Activated B cell treated with CpG ODN at 0.5 μM for 24 hours (primary cell): ENCODE measurements around the gene ERBB4. TPM values are rescaled to one million over a fixed set of nuclear protein-coding genes. Genes with fewer than 3 reads are reported as not detected.
"Not testable (repeated sequence)": the region's sequence is repeated elsewhere in the genome, so short reads cannot be mapped to it uniquely, and the experiment has no call there.

Experiments used
- ATAC-seq: fragments of 200-7000 bp; cut with Tn5 transposase; one replicate; pipeline ENCODE4 v1.10.0; 2021; ENCODE audit warnings: low read depth, mild to moderate bottlenecking, moderate library complexity
- CTCF ChIA-PET: fragments of 350-600 bp; sonication (Branson Sonifier 250); formaldehyde crosslinking; loops from one replicate; lab custom pipeline; 2021; ENCODE audit warnings: antibody characterized with exemption; lab: Charles Lee
- POLR2A ChIA-PET: fragments of 350-600 bp; sonication (Branson Sonifier 250); formaldehyde crosslinking; loops from one replicate; lab custom pipeline; 2021; ENCODE audit warnings: antibody characterized with exemption; lab: Charles Lee
- DNase-seq: peaks from one replicate; pipeline ENCODE4 v3.0.0; 2022
- H3K27ac Mint-ChIP-seq: one replicate; pipeline ENCODE4 v1.8.0; 2020; ENCODE audit warnings: mixed read lengths
- H3K27me3 Mint-ChIP-seq: one replicate; pipeline ENCODE4 v1.8.0; 2021; ENCODE audit warnings: mixed read lengths
- H3K36me3 Mint-ChIP-seq: one replicate; pipeline ENCODE4 v1.8.0; 2021; ENCODE audit warnings: low read depth, mixed read lengths
- H3K4me1 Mint-ChIP-seq: one replicate; pipeline ENCODE4 v1.8.0; 2021; ENCODE audit warnings: mixed read lengths
- H3K4me3 Mint-ChIP-seq: one replicate; pipeline ENCODE4 v1.8.0; 2020; ENCODE audit warnings: mild to moderate bottlenecking, mixed read lengths
- H3K9me3 Mint-ChIP-seq: one replicate; pipeline ENCODE4 v1.8.0; 2020; ENCODE audit warnings: mixed read lengths
- intact Hi-C: fragments of 100-400 bp; cut with micrococcal nuclease; formaldehyde crosslinking; loops from one replicate; pipeline ENCODE4 v1.15.1; 2024
- total RNA-seq: library from RNA; stranded (reverse); gene quantifications from 2 replicates; pipeline ENCODE4 v1.2.3, GENCODE V29; 2022
- TF ChIP-seq, protein P1 (sequence below): fragments of 200-600 bp; IDR thresholded peaks from one replicate; pipeline ENCODE4 v1.8.0; 2022; ENCODE audit warnings: antibody characterized with exemption, mild to moderate bottlenecking

Gene ERBB4
- total RNA-seq, 1 donor from 2014 or later, result not detected

DNA sequence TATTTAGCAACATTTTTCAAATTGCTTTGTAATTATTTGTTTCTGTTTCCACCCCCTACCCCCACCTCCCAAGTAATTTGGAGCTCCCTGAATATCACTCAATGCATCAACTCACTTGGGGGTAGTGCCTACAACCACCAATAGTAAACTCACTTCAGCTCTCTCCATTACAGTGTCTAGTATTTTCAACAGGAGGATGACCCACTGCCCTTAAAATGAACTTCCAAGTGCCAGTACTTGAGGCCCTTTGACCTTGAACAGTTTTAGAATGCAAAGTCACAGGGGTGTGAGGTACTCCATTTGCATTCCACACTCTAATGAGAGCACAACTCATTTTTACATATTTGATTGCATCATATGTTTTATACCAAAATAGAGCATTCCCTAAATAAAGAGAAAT, 523.0 kb downstream of the ERBB4 start:
- Mint-ChIP-seq H3K36me3 (no peaks in the 10 kb centered on the region), H3K9me3 (no peaks in the 10 kb centered on the region), H3K27ac (no peak overlapping the region), H3K27me3 (no peaks in the 10 kb centered on the region), H3K4me1 (no peaks in the 10 kb centered on the region), H3K4me3 (no peak overlapping the region)
- DNase-seq (no peak), ATAC-seq (no peak)
- TF ChIP-seq, protein P1, sequence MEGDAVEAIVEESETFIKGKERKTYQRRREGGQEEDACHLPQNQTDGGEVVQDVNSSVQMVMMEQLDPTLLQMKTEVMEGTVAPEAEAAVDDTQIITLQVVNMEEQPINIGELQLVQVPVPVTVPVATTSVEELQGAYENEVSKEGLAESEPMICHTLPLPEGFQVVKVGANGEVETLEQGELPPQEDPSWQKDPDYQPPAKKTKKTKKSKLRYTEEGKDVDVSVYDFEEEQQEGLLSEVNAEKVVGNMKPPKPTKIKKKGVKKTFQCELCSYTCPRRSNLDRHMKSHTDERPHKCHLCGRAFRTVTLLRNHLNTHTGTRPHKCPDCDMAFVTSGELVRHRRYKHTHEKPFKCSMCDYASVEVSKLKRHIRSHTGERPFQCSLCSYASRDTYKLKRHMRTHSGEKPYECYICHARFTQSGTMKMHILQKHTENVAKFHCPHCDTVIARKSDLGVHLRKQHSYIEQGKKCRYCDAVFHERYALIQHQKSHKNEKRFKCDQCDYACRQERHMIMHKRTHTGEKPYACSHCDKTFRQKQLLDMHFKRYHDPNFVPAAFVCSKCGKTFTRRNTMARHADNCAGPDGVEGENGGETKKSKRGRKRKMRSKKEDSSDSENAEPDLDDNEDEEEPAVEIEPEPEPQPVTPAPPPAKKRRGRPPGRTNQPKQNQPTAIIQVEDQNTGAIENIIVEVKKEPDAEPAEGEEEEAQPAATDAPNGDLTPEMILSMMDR, result no peak
- ChIA-PET CTCF (no interaction called here), POLR2A (no interaction called here)
- intact Hi-C loops, result no loop called here

- TF ChIP-seq, protein P1, result no peak
- Mint-ChIP-seq H3K36me3 (no peaks in the 10 kb centered on the region), H3K27ac (no peak overlapping the region), H3K4me1 (no peaks in the 10 kb centered on the region), H3K4me3 (no peak overlapping the region), H3K27me3 (no peaks in the 10 kb centered on the region), H3K9me3 (no peaks in the 10 kb centered on the region)
- no peak for DNase-seq
- ATAC-seq, result no peak
- ChIA-PET CTCF (no interaction called here), POLR2A (no interaction called here)
- intact Hi-C loops, result no loop called here
These were observed 525.0 kb downstream of the ERBB4 start for GRCh38 chr2:212013626-212014025.

- intact Hi-C loops, H3K27ac Mint-ChIP-seq, H3K4me1 Mint-ChIP-seq, POLR2A ChIA-PET, DNase-seq, H3K27me3 Mint-ChIP-seq, H3K36me3 Mint-ChIP-seq, CTCF ChIA-PET, H3K9me3 Mint-ChIP-seq, H3K4me3 Mint-ChIP-seq, ATAC-seq: not testable (repeated sequence)
These were observed 528.3 kb downstream of the ERBB4 start for GRCh38 chr2:212010305-212010704.

- Mint-ChIP-seq H3K4me1 (no peaks in the 10 kb centered on the region), H3K27ac (no peak overlapping the region), H3K27me3 (no peaks in the 10 kb centered on the region), H3K9me3 (no peaks in the 10 kb centered on the region), H3K36me3 (no peaks in the 10 kb centered on the region), H3K4me3 (no peak overlapping the region)
- TF ChIP-seq, protein P1, result no peak
- ATAC-seq (no peak), DNase-seq (no peak)
- CTCF ChIA-PET, result no interaction called here
- POLR2A ChIA-PET, result no interaction called here
- intact Hi-C loops, result no loop called here
These were observed 530.6 kb downstream of the ERBB4 start for GRCh38 chr2:212007972-212008371.

DNA sequence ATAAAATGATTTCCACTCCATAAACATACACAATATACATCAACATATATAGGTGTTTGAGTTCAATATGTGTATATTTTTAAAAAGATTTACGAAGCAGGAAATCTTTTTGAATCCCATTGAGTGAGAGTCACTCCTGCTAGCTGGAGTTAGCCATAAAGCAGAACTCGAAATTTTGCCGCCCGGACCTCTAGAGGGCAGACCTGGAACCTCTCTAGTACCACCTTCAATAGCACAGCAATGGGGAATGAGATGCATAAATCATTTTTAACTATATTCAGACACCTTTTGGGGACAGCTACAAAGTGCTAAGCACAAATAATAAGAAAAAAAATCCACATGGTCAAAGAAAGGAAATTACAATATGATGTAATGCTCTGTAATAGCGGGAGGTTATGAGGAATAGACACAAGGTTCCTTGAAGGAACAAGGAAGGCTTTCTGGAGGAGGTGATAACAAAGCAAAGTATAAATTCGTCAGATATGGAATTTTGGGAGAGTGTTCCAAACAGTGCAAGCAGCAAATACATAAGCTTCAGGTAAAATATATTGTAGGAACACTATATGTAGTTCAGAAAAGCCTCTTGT, 533.4 kb downstream of the ERBB4 start:
- intact Hi-C loops, result no loop called here
- Mint-ChIP-seq H3K27ac (no peak overlapping the region), H3K9me3 (no peaks in the 10 kb centered on the region), H3K36me3 (no peaks in the 10 kb centered on the region), H3K27me3 (no peaks in the 10 kb centered on the region), H3K4me1 (no peaks in the 10 kb centered on the region), H3K4me3 (no peak overlapping the region)
- ChIA-PET POLR2A (no interaction called here), CTCF (no interaction called here)
- DNase-seq (no peak), ATAC-seq (no peak)
- TF ChIP-seq, protein P1, result no peak

GRCh38 chr2:212001325-212001724, 537.3 kb downstream of the ERBB4 start:
- no peak overlapping the region for H3K27ac Mint-ChIP-seq
- no peak for DNase-seq
- ATAC-seq, result no peak
- H3K4me1 Mint-ChIP-seq, result no peaks in the 10 kb centered on the region
- H3K4me3 Mint-ChIP-seq, result no peak overlapping the region
- TF ChIP-seq, protein P1, result no peak
- H3K27me3 Mint-ChIP-seq, result no peaks in the 10 kb centered on the region
- H3K36me3 Mint-ChIP-seq, result no peaks in the 10 kb centered on the region
- no peaks in the 10 kb centered on the region for H3K9me3 Mint-ChIP-seq
- ChIA-PET POLR2A (no interaction called here), CTCF (no interaction called here)
- intact Hi-C loops, result no loop called here
